NCI-H510A treated with DMSO at 0.1 percent for 48 hours (cell line): Measurements from ENCODE around the gene DYNLT5.
"Not testable (repeated sequence)": the region's sequence is repeated elsewhere in the genome, so short reads cannot be mapped to it uniquely, and the experiment has no call there.

Source experiments
- DNase-seq: peaks from one replicate; lab custom pipeline; 2025; lab: John Stamatoyannopoulos, UW

Gene DYNLT5

GRCh38 chr1:66752000-66752592, at the start of gene DYNLT5:
Gene DYNLT5, plus strand, starts transcription at chr1:66752459. Its CDS starts 2,200 bp downstream, at chr1:66754659.
- DNase-seq, result no peak

GRCh38 chr1:66704177-66704875, 47.9 kb upstream of the DYNLT5 start:
- DNase-seq, result no peak

DNA sequence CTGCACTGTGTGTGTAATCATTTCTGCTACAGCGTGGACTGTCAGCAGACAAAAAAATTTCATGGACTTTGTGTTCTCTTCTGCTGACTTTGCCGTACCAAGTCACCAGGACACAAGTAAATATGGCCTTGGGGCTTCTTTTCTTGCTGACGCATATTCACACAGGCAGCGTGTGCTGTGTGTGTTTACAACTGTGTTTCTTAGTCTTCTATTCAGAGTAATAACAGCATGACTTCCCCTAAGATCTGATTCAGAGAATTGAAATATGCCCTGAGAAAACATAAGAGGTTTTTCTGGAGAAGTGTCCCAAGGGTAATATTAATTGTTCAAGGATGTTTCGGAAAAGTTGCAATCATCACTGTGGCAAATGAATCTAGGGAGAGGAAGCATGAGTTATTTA, 47.1 kb upstream of the DYNLT5 start:
- no peak for DNase-seq

- DNase-seq, result no peak
Measured at GRCh38 chr1:66711420-66711819, 40.8 kb upstream of the DYNLT5 start.

DNA sequence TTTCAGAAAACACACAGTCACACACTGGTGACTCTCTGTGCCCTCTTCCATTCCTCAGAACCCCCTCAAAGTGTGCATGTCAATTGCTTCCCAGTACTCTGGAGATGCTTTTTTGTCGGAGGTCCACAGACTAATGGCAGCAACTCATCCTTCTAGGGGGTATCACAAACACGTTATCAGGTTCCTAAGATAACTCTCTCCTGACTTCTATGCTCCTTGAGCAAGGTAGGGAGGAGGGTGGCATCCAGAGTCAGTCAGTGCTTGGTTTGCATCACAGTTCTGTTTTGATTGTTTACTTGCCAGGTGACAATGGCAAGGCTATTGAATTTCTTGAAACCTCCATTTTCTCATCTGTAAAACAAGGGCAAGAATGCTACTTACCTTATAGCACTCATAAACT, 39.4 kb upstream of the DYNLT5 start:
- peak; percentile 16 for DNase-seq

DNA sequence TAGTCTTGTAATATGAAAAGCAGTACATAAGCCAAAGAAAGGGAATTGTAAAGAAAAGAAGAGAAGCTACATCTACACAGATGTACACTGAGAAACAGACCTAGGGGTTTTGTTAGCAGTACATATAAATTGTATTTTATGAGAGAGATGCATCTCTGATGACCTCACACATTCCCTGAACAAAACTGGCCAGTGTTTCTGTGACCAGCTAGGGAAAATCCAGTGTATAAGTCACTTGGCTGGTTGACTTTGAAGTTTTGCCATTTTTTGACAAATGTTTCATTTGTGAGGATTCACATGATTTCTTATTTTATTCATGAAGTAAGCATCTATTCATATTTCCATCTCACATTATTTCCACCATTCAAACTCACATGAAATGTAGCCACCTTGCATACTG, 28.3 kb upstream of the DYNLT5 start:
- DNase-seq, result no peak

DNA sequence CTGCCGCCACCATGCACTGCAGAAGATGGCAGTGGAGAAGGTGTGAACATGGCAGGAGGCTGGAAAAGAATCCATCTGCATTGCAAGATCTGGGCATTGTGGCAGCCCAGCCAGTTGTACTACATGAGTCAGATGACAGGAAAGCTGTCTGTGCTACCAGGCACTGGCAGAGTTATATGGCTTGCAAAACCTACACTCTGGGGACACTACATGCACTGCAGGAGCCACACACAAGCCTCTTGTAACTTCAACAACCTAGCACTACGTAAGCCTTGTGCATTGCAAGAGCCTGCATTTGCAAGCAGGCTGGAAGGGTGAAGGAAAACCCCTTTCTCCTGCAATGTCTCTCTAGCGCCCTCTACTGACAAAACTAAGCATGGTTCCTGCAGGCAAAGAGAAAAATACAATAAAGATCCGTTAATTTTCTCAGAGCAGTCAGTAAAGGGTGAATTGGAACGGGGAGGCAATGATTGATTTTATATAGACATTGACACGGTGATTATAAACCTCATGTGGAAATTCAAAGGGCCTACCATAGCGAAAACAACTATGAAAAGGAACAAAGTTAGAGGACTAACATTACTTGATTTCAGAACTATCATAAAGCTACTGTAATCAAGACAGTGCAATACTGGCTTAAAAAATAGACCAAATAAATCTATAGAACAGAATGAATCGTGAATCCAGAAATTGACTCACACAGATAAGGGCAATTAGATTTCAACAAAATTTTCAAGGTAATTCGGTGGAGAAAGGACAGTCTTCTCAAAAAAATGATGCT, 26.2 kb upstream of the DYNLT5 start:
- DNase-seq, result peak; percentile 81

GRCh38 chr1:66728021-66728420, 24.2 kb upstream of the DYNLT5 start:
- no peak for DNase-seq

DNA sequence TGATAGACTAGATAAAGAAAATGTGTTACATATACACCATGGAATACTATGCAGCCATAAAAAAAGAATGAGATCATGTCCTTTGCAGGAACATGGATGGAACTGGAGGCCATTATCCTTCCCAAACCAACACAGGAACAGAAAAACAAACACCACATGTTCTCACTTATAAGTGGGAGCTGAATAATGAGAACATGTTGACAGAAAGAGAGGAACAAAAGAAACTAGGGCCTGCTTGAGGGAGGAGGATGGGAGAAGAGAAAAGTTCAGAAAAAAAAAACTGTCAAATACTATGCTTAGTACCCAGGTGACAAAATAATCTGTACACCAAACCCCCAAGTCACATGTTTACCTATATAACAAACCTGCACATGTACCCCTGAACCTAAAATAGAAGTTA, 23.5 kb upstream of the DYNLT5 start:
- not testable (repeated sequence) for DNase-seq

GRCh38 chr1:66729119-66729518, 23.1 kb upstream of the DYNLT5 start:
- DNase-seq, result no peak

DNA sequence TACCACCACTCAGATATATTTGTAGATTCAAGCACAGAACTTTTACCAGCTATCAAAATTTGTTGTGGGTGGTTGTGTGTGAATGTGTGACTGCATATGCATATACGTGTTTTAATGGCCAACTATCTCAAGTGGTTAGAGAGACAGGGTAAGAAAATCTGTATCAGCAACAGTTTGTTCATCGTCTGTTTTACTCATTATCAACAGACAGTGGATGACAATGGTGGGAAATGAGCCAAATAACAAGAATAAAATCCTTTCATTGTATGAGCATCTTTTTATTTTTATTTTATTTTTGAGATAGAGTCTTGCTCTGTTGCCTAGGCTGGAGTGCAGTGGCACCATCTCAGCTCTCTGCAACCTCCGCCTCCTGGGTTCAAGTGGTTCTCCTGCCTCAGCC, 22.7 kb upstream of the DYNLT5 start:
- no peak for DNase-seq

DNA sequence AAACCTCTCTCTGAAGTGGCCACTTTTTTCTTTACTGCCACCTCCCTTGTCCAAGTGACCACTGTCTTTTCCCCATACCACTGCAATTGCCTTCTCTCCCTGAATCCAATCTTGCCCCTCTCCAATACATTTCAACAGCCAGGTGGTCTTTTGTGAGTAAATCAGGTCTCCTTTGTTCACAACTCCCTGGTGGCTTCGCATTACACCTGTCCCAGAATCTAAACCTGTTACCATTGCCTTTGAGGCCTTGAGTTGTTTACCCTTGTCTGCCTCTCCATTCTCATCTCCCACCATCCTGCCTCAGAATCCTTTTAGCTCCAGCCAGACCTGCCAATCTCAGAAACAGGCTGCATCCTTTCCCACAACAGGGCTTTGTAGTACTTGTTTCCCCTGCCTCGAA, 21.8 kb upstream of the DYNLT5 start:
- no peak for DNase-seq

DNA sequence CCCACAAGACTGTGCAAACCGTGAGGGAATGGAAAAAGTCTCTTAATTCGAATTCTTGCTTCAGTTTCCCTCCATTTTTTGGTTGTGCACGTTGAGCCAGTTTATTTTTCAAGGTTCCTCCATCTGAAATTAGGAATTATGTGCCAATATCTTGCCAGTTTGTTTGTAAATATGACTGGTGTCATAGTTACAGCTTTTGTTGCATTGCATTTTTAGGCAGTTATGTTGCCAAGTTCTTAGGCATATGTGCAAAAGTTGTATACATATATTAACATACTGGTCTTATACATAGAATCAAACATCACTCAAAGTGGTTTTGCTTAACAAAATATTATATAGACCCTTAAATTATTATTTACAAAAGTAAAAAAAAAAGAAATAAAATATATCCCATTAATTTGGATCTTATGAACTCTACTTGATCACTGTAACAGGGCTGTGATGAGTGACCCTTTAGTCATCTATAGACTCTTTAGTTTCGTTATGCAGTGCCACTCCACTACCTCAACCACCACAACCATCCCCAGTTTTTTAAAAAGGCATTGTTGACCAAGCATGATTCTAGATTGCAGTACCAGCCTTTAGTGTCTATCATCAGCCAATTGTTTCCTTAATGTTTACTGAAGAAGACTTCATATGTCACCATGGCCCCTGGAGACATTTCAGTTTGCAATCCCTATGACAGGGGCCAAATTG, 20.9 kb upstream of the DYNLT5 start:
- DNase-seq, result no peak

DNA sequence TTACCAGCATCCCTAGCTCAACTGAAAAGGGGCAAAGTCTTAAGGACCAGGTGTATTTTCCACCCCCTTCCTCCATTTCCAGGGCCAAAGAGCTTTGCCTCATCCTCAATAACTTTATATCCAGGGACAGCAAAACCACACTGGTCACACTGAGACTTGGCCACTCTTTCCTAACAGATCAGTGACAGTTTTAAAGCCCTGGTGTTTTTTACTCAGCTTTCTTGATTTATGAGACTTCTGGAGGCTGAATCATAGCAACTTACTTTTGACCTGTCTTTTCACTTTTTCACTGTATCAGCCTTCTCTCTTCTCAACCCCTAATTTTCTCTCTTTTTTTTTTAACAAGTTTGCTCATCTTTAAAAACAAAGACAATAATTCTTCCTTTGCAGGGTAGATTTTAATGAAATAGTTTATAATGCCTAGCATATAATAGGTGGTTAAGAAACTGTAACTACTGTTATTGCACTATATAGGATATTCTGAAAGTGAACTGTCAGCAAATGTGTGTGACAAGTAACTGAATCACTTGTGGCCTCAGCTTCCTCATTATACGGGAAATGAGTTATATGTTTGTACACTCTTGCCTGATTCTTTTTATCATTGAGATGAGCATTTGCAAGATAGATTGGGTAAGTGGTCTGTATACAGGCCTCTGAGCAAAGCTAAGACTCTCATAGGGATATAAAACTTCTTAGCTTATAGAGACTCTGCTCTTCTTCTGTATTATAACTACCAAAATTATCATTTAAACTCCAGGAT, 19.7 kb upstream of the DYNLT5 start:
- no peak for DNase-seq

DNA sequence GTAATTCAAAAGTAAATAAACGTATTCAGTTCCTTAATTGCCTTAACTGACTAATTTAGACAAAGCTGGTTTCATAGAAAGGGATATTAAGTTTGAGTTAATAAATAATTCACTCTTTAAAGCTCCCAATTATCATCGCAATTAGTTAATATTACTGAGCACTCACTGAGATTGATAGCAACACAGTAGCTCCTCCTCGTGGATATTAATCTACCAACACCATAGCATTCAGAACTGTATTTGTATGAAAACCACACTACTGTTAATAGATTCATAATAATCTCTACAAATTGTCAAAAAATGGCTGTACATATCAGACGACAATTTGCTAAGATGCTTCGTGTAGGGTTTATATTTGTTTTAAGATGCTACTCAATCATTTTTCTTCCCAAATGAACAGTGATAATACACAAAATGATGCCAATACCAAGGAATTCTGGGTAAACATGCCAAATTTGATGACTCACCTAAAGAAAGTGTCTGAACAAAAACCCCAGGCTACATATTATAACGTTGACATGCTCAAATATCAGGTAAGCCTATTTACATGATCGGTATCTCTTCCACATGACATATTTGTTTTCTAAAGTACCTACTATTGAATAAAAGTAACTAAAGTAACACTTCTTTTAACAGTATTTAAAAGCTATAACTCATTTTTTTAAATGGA, 18.8 kb upstream of the DYNLT5 start:
- DNase-seq, result no peak

GRCh38 chr1:66734531-66734930, 17.7 kb upstream of the DYNLT5 start:
- not testable (repeated sequence) for DNase-seq

DNA sequence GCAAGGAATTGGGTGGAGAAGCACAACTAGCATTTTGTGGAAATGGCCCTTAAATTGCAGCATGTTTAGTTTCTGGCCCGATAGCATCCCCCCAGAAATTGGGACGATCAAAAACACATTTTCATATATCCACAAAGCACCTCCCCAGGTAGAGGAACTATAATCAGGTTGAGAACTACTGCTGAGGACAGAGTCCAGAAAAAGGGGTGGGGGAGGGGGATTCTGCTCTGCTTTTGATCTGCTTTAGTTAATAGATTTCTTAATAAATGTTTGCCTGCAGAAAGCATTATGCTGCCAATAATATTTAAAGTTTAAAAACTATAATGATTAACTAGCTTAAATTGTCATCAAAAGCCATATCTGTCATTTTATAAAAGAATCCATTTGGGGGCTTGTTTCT, 14.4 kb upstream of the DYNLT5 start:
- DNase-seq, result no peak

DNA sequence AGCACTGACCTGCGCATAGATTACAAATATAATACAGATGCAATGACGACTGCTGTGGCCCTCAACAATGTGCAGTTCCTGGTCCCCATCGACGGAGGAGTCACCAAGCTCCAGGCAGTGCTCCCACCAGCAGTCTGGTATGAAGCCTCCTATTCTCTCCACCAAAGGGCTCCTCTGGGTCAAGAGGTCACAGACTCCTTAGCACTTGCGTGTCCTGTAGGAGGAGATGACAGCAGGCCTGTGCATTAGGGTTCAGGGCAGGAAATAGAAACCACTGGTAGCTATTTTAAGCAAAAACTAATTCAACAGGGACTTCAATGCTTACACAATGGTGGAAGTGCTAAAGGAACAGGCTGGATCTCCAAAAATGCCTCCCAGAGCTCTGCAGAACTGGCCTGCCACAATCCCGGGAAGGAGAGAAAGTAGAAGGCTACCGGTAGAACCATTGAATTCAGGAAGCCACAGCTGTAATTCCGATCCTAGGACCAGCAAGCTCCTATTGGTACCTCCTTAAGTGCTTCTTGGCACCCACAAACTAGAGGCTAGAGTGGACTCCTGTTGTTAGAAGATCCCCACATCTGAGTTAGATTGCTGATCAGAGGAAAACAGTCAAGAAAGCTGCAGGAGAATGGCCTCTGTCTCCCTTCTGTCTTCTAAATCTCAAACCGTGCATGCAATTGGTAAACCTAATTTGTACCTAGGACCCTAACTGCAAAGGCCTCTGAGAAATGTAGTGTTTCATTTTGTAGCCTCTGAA, 12.7 kb upstream of the DYNLT5 start:
- no peak for DNase-seq

DNA sequence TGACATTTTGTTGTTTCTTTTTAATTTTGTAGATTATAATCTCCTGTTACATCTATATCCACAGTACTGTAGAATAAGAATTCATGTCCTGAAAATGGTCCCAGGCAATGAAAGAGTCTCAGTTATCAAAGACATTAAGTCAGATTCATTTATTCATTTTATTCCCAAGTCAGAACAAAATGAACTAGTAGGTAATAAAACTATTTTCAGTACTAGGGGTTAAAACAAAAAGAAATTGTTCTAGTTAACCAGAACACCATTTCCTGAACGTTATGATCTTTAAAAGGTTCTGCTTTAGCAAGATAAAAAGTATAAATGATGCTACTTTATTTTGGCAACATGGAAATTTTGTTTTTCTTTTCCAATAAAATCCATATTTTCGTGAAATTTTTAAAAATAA, 6.8 kb upstream of the DYNLT5 start:
- DNase-seq, result no peak

DNA sequence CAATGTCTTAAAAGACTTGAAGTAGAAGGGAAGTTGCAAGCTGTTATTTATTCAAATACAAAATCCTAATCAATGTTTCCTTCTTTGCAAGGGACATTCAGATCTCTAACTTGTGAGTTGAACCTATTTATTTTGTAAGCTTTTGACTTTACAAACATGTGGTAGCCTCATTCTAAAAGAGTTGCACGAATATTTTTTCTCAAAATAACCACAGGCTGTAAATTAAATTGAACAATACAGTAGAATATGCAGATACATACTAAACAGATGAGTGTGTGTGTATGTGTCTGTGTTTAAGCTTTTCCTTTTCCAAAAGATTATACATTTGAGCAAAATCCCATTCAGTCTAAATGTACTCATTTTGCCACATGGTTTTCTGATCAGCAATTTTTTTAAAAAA, 4.8 kb upstream of the DYNLT5 start:
- no peak for DNase-seq

GRCh38 chr1:66750577-66750976, 1.7 kb upstream of the DYNLT5 start:
- no peak for DNase-seq
